22Rv1 (cell line): ENCODE measurements around the gene HTN3.

Experiments used
- CTCF ChIP-seq: fragments of 450-650 bp; IDR thresholded peaks from 2 replicates; pipeline ENCODE4 v1.5.1; 2017; ENCODE audit warnings: mild to moderate bottlenecking
- ZFX ChIP-seq: fragments of 450-650 bp; IDR thresholded peaks from 2 replicates; pipeline ENCODE4 v1.6.1; 2017; ENCODE audit warnings: antibody characterized with exemption, borderline replicate concordance

- TF ChIP-seq CTCF (no peak), ZFX (no peak)
Measured at GRCh38 chr4:69995526-69996016, 32.7 kb upstream of the HTN3 start, which contains the start of gene STATH.
